ENCODE data around the gene PIGZ. TPM values are rescaled to one million over a fixed set of nuclear protein-coding genes. Genes with fewer than 3 reads are reported as not detected.

The PIGZ gene
- total RNA-seq, 1 donor from 2014 or later = 1.8 TPM

GRCh38 chr3:197003461-197004385 lies 35.1 kb upstream of the PIGZ start:
- H3K9me3 Mint-ChIP-seq = no peaks in the 10 kb centered on the region
- H3K4me1 Mint-ChIP-seq = peaks cover 11% of the 10 kb centered on the region
- intact Hi-C loops (cut with micrococcal nuclease) = loop anchor here (1.0 to 2.0 kb wide), 3 partner anchors 20 to 26 kb away; partner anchors contain the start of gene MELTF
- ChIA-PET CTCF (interaction anchor here (0.7 to 5.8 kb wide), 7 partner anchors 19 to 185 kb away, joined by 3 to 78 read pairs (median 7); partner anchors contain the start of gene MELTF), POLR2A (interaction anchor here (1.0 to 5.0 kb wide), 3 partner anchors 13 to 26 kb away, joined by 3 to 91 read pairs (median 50); partner anchors contain the start of gene MELTF)
- TF ChIP-seq, protein P1, sequence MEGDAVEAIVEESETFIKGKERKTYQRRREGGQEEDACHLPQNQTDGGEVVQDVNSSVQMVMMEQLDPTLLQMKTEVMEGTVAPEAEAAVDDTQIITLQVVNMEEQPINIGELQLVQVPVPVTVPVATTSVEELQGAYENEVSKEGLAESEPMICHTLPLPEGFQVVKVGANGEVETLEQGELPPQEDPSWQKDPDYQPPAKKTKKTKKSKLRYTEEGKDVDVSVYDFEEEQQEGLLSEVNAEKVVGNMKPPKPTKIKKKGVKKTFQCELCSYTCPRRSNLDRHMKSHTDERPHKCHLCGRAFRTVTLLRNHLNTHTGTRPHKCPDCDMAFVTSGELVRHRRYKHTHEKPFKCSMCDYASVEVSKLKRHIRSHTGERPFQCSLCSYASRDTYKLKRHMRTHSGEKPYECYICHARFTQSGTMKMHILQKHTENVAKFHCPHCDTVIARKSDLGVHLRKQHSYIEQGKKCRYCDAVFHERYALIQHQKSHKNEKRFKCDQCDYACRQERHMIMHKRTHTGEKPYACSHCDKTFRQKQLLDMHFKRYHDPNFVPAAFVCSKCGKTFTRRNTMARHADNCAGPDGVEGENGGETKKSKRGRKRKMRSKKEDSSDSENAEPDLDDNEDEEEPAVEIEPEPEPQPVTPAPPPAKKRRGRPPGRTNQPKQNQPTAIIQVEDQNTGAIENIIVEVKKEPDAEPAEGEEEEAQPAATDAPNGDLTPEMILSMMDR (IDR thresholded peaks at IDR 0.05) = no peak
- ATAC-seq (ENCODE audit: low read depth) (peak; percentile 8), DNase-seq (no peak)
- peaks cover 7% of the 10 kb centered on the region for H3K27me3 Mint-ChIP-seq
- peaks cover 1% of the 10 kb centered on the region for H3K36me3 Mint-ChIP-seq (ENCODE audit: low read depth)
- peak overlapping the region; percentile 69 for H3K27ac Mint-ChIP-seq
- peak overlapping the region; percentile 84 for H3K4me3 Mint-ChIP-seq

- intact Hi-C loops (cut with micrococcal nuclease) = loop anchor here (1.0 to 2.0 kb wide), 4 partner anchors 20 to 184 kb away; partner anchors contain the start of gene MELTF
- H3K9me3 Mint-ChIP-seq = no peaks in the 10 kb centered on the region
- ATAC-seq (ENCODE audit: low read depth) (peak; percentile 79), DNase-seq (peak; percentile 94)
- H3K4me3 Mint-ChIP-seq = no peak overlapping the region
- no peak overlapping the region for H3K27ac Mint-ChIP-seq
- POLR2A ChIA-PET = interaction anchor here (0.6 to 5.0 kb wide), 6 partner anchors 13 to 295 kb away, joined by 3 to 91 read pairs (median 4); partner anchors contain the start of genes DLG1, MELTF and NCBP2
- H3K4me1 Mint-ChIP-seq = peaks cover 11% of the 10 kb centered on the region
- CTCF ChIA-PET = interaction anchor here (0.7 to 5.8 kb wide), 6 partner anchors 20 to 186 kb away, joined by 3 to 78 read pairs (median 8); partner anchors contain the start of gene MELTF
- peaks cover 1% of the 10 kb centered on the region for H3K36me3 Mint-ChIP-seq (ENCODE audit: low read depth)
- H3K27me3 Mint-ChIP-seq = peaks cover 7% of the 10 kb centered on the region
- TF ChIP-seq, protein P1 (IDR thresholded peaks at IDR 0.05) = no peak
These were observed 34.2 kb upstream of the PIGZ start for GRCh38 chr3:197002701-197003454.

DNA sequence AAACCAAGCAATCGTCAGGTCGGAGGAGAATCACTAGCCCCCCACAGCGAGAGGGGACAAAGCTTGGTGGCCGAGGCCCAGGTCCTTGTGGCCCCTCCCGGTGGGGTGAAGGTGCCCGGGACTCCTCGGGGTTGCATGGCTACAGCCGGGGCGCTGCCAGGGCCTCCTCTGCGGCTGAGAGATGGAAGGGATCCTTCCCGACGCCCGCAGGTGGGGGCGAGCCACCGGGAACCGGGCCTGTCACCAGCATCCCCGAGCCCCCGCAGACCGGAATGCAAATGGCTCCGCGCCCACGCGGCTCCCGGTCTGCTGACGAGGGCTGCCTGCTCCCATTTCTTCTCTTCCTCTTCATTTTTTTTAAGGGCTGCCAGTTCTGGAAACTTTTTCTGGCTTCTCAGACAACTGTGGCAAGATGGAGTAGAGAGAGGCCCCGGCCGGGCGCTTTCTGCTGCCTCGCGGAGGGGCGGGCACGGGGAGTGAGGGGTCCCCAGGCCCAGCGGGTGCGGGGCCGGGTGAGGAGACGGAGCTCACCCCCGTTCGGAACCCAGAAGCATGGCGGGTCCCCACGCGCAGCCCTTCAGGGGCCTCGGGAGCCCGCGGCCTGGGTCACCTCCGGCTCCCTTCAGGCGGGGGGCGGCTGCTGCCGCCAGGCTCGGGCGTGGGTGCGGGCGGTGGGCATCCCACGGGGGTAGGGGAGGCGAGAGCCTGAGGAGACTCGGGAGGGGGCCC lies 33.5 kb upstream of the PIGZ start:
- ChIA-PET CTCF (interaction anchor here (1.9 to 5.8 kb wide), 3 partner anchors 21 to 185 kb away, joined by 8 to 78 read pairs (median 17); partner anchors contain the start of gene MELTF), POLR2A (interaction anchor here (0.6 to 5.0 kb wide), 6 partner anchors 20 to 384 kb away, joined by 3 to 91 read pairs (median 4); partner anchors contain the start of genes DLG1, MELTF and NCBP2)
- ATAC-seq (ENCODE audit: low read depth) (no peak), DNase-seq (no peak)
- H3K27me3 Mint-ChIP-seq = peaks cover 7% of the 10 kb centered on the region
- H3K27ac Mint-ChIP-seq = peak overlapping the region; percentile 66
- TF ChIP-seq, protein P1 (IDR thresholded peaks at IDR 0.05) = no peak
- peaks cover 1% of the 10 kb centered on the region for H3K36me3 Mint-ChIP-seq (ENCODE audit: low read depth)
- H3K4me3 Mint-ChIP-seq = peak overlapping the region; percentile 73
- peaks cover 11% of the 10 kb centered on the region for H3K4me1 Mint-ChIP-seq
- intact Hi-C loops (cut with micrococcal nuclease) = loop anchor here (1.0 to 2.0 kb wide), 2 partner anchors 23 to 185 kb away; no protein-coding TSS in a partner anchor
- H3K9me3 Mint-ChIP-seq = no peaks in the 10 kb centered on the region

DNA sequence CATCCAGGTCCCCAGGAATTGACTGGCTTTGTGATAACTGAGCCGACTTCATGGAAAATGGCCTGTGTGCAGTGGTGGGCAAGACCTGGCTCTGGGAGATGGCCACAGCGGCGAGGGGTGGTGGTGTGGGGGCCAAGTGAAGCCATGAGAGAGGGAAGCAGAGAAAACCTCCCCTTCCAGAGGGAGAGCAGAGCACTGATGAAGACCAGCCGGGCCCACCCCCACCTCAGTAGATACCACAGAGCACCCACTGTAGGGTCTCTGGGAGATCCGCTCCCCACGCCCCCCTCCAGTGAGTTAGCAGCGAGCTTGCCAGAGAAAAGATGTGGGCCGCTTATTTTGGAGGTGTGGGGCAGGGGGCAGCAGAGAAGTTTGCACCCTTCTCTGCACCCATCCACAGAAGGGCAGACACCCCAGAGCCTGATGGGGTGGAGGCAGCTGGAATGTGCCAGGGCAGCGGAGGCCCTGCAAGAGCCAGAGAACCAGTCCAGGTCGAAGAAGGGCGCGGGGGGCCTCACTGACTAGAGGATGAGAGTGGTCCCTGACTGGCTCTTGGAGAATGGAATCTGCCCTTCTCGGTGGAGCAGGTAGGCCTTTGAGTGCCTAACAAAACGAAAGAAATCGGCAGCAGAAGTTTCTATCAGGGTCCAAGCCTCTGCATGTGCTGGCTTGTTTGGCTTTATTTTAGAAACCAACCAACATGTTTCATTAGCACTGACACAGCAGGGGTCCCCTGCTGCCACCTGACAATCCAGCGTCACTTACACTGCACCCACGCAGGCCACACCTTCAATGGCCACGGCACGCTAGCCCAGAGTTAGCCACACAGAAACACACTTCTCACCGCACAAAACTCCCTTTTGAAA lies 32.7 kb upstream of the PIGZ start:
- TF ChIP-seq, protein P1 (IDR thresholded peaks at IDR 0.05) = no peak
- no peaks in the 10 kb centered on the region for H3K9me3 Mint-ChIP-seq
- ChIA-PET POLR2A (interaction anchor here (0.6 to 5.0 kb wide), 3 partner anchors 22 to 383 kb away, joined by 3 to 50 read pairs (median 3); partner anchors contain the start of gene MELTF), CTCF (interaction anchor here (1.0 to 5.8 kb wide), 3 partner anchors 29 to 186 kb away, joined by 3 to 78 read pairs (median 8); partner anchors contain the start of gene MELTF)
- ATAC-seq (ENCODE audit: low read depth) (no peak), DNase-seq (no peak)
- peak overlapping the region; percentile 73 for H3K4me3 Mint-ChIP-seq
- intact Hi-C loops (cut with micrococcal nuclease) = no loop called here
- H3K4me1 Mint-ChIP-seq = peaks cover 11% of the 10 kb centered on the region
- peak overlapping the region; percentile 66 for H3K27ac Mint-ChIP-seq
- peaks cover 1% of the 10 kb centered on the region for H3K36me3 Mint-ChIP-seq (ENCODE audit: low read depth)
- peaks cover 7% of the 10 kb centered on the region for H3K27me3 Mint-ChIP-seq
